GM18867 (cell line): ENCODE data around the gene ACADM.
A peak's percentile ranks its signal among the peaks of the same experiment; 100 is the strongest.
"Not testable (repeated sequence)": the region's sequence is repeated elsewhere in the genome, so short reads cannot be mapped to it uniquely, and the experiment has no call there.

Experiments used
- ATAC-seq: cut with Tn5 transposase; IDR thresholded peaks from one replicate; pipeline ENCODE4 v1.9.1; 2021; ENCODE audit warnings: mild to moderate bottlenecking, moderate library complexity; ENCODE audit not compliant: unreplicated experiment

The ACADM gene

GRCh38 chr1:75733661-75734060 is 9.2 kb downstream of the ACADM start:
- no peak for ATAC-seq

- no peak for ATAC-seq
These were observed 11.5 kb downstream of the ACADM start for GRCh38 chr1:75736016-75736415.

GRCh38 chr1:75742047-75742625 is 17.6 kb downstream of the ACADM start:
- ATAC-seq: no peak

GRCh38 chr1:75745276-75745675 is 20.8 kb downstream of the ACADM start:
- ATAC-seq: peak; percentile 52

GRCh38 chr1:75757210-75757609 is 32.7 kb downstream of the ACADM start:
- not testable (repeated sequence) for ATAC-seq

GRCh38 chr1:75758543-75758942 is 34.0 kb downstream of the ACADM start:
- ATAC-seq: not testable (repeated sequence)

- ATAC-seq: no peak
These were observed 39.6 kb downstream of the ACADM start for GRCh38 chr1:75764057-75764655.

- no peak for ATAC-seq
These were observed 41.3 kb downstream of the ACADM start for GRCh38 chr1:75765697-75766355.

- ATAC-seq: no peak
These were observed 43.5 kb downstream of the ACADM start for GRCh38 chr1:75768016-75768415.

- no peak for ATAC-seq
These were observed 46.3 kb downstream of the ACADM start for GRCh38 chr1:75770761-75771160.

- ATAC-seq: no peak
These were observed 47.5 kb downstream of the ACADM start for GRCh38 chr1:75771978-75772377.

- ATAC-seq: not testable (repeated sequence)
These were observed 53.3 kb downstream of the ACADM start for GRCh38 chr1:75777812-75778211.

GRCh38 chr1:75778694-75779093 is 54.2 kb downstream of the ACADM start:
- not testable (repeated sequence) for ATAC-seq

- not testable (repeated sequence) for ATAC-seq
These were observed 55.7 kb downstream of the ACADM start for GRCh38 chr1:75780183-75780582.

- ATAC-seq: not testable (repeated sequence)
These were observed 59.4 kb downstream of the ACADM start for GRCh38 chr1:75783920-75784319.

GRCh38 chr1:75785320-75785982 is 60.9 kb downstream of the ACADM start:
- ATAC-seq: peak; percentile 12

GRCh38 chr1:75785983-75786853 is 61.7 kb downstream of the ACADM start, which contains the start of gene RABGGTB:
RABGGTB (plus strand) TSS chr1:75786256; CDS start chr1:75786272, 16 bp downstream.
- peak; percentile 63 for ATAC-seq

GRCh38 chr1:75786901-75787493 is 62.5 kb downstream of the ACADM start:
- ATAC-seq: no peak

- ATAC-seq: no peak
These were observed 63.0 kb downstream of the ACADM start for GRCh38 chr1:75787524-75787923.

- ATAC-seq: no peak
These were observed 65.5 kb downstream of the ACADM start for GRCh38 chr1:75789988-75790387.
